K562 (cell line): Measurements from ENCODE around the gene WDR64. TPM values are rescaled to one million over a fixed set of nuclear protein-coding genes. Genes with fewer than 3 reads are reported as not detected.

ENCODE experiments used
- ATAC-seq: fragments of 200-7000 bp; cut with Tn5 transposase; 3 replicates; pipeline ENCODE4 v1.9.1; 2020; ENCODE audit warnings: moderate library complexity
- BruUV-seq: library from RNA; stranded (reverse); fragments of 400-500 nt; replicated peaks from 2 replicates; lab custom pipeline; 2021; lab: Mats Ljungman, UMichigan
- CTCF ChIA-PET: fragments of 300-600 bp; formaldehyde crosslinking; extraction: SDS; loops from one replicate; lab custom pipeline; 2021; ENCODE audit warnings: low intra/inter-chr PET ratio; lab: Yijun Ruan, JAX
- POLR2A ChIA-PET: fragments of 300-600, 350-650 bp; sonication (Branson Sonifier 250); formaldehyde crosslinking; extraction: SDS; loops from one replicate; lab custom pipeline; 2021; ENCODE audit warnings: antibody characterized with exemption, inconsistent platforms; lab: Yijun Ruan, JAX
- DNase-seq, 4 experiments: peaks; one replicate each; pipeline versions ENCODE4 v3.0.0 to v3.0.0-alpha.2; 2011 to 2018; ENCODE audit warnings: low spot score in 3 of 4, mixed read lengths in 3 of 4; ENCODE audit errors: extremely low read depth in 1 of 4
- FAIRE-seq: peaks from 2 replicates; lab custom pipeline; 2011; peaks lifted over from hg19 to GRCh38; lab: Jason Lieb, UNC
- H2AFZ ChIP-seq: 2 replicates; pipeline ENCODE4 v1.6.0; 2011; ENCODE audit warnings: low read depth, low read length, control low read depth, inconsistent platforms
- H3K27ac ChIP-seq: fragments of 200-600 bp; 3 replicates; pipeline ENCODE4 v1.8.0; 2011; ENCODE audit warnings: low read depth, mild to moderate bottlenecking, control low read depth, inconsistent platforms, low read length, moderate library complexity, mixed read lengths; ENCODE audit errors: extremely low read depth
- H3K27me3 ChIP-seq, 2 experiments: fragments of 300-600 bp in 1 of 2; 2 replicates in 1 of 2; 3 replicates in 1 of 2; pipeline versions ENCODE4 v1.6.0 to v1.8.0; 2011; ENCODE audit warnings: inconsistent platforms in 2 of 2, low read length in 2 of 2, mild to moderate bottlenecking in 1 of 2, mixed read lengths in 1 of 2, moderate library complexity in 1 of 2; ENCODE audit not compliant: control insufficient read depth in 2 of 2, insufficient read depth in 2 of 2
- H3K36me3 ChIP-seq: fragments of 300-600 bp; 3 replicates; pipeline ENCODE4 v1.8.0; 2011; ENCODE audit warnings: mild to moderate bottlenecking, low read length, inconsistent platforms; ENCODE audit not compliant: control insufficient read depth, insufficient read depth
- H3K4me1 ChIP-seq, 2 experiments: fragments of 200-600 bp in 1 of 2; replicated peaks in 1 of 2; 2 replicates in 1 of 2; 3 replicates in 1 of 2; pipeline versions ENCODE4 v1.5.1 to v1.8.0; 2011; ENCODE audit warnings: inconsistent platforms in 2 of 2, low read length in 2 of 2, mild to moderate bottlenecking in 1 of 2, mixed read lengths in 1 of 2, moderate library complexity in 1 of 2; ENCODE audit not compliant: control insufficient read depth in 2 of 2, insufficient read depth in 2 of 2
- H3K4me2 ChIP-seq: 2 replicates; pipeline ENCODE4 v1.6.1; 2011; ENCODE audit warnings: low read length, control low read depth, inconsistent platforms, mixed read lengths; ENCODE audit not compliant: insufficient read depth
- H3K4me3 ChIP-seq: fragments of 200-600 bp; sonication (generic), shearing (Covaris generic); 2 replicates; pipeline ENCODE4 v1.5.1; 2016; ENCODE audit warnings: control low read depth, inconsistent platforms
- H3K79me2 ChIP-seq: fragments of 200-600 bp; 3 replicates; pipeline ENCODE4 v1.8.0; 2011; ENCODE audit warnings: low read length, inconsistent platforms; ENCODE audit not compliant: control insufficient read depth, insufficient read depth
- H3K9ac ChIP-seq, 2 experiments: 2 replicates each; pipeline versions ENCODE4 v1.6.0 to v1.6.1; 2011; ENCODE audit warnings: low read depth in 2 of 2, low read length in 2 of 2, control low read depth in 1 of 2, inconsistent platforms in 1 of 2, mild to moderate bottlenecking in 1 of 2, mixed read lengths in 1 of 2; ENCODE audit not compliant: insufficient read depth in 1 of 2
- H3K9me1 ChIP-seq: one replicate; pipeline ENCODE4 v1.6.0; 2011; ENCODE audit warnings: inconsistent platforms, mild to moderate bottlenecking, low read length, moderate library complexity; ENCODE audit not compliant: control insufficient read depth, insufficient read depth
- H3K9me3 ChIP-seq: replicated peaks from 2 replicates; pipeline ENCODE4 v1.5.1; 2011; ENCODE audit warnings: low read depth, low read length, inconsistent platforms; ENCODE audit not compliant: control insufficient read depth, insufficient read depth
- H4K20me1 ChIP-seq: replicated peaks from 2 replicates; pipeline ENCODE4 v1.6.1; 2011; ENCODE audit warnings: low read length, inconsistent platforms, mixed read lengths; ENCODE audit not compliant: control insufficient read depth, insufficient read depth
- FOXK1 ChIP-seq: sonication (generic); formaldehyde crosslinking; IDR thresholded peaks from 2 replicates; pipeline ENCODE4 v1.8.0; 2022; ENCODE audit warnings: missing genetic modification reagents, mild to moderate bottlenecking, borderline replicate concordance
- ZBTB26 ChIP-seq: fragments of 450-650 bp; formaldehyde crosslinking; IDR thresholded peaks from 2 replicates; pipeline ENCODE4 v1.4.0; 2022; ENCODE audit warnings: missing genetic modification characterization
- WGBS: fragments of 100-300 bp; shearing (Covaris generic); methylation state at CpG from one replicate; pipeline ENCODE4 v1.1.6; 2016; ENCODE audit warnings: low coverage, mixed read lengths; ENCODE audit not compliant: insufficient coverage; ENCODE audit errors: missing lambda C conversion rate; 5-methylcytosine and 5-hydroxymethylcytosine counted together
- in situ Hi-C: fragments of 300-500 bp; cut with MboI; formaldehyde crosslinking; loops from 4 replicates; pipeline ENCODE4 v1.15.0; 2018; ENCODE audit warnings: inconsistent platforms, mixed read lengths
- intact Hi-C: fragments of 100-400 bp; cut with micrococcal nuclease; formaldehyde crosslinking; loops from 2 replicates; pipeline ENCODE4 v1.14.2; 2022
- polyA plus RNA-seq, 8 experiments: library from polyadenylated mRNA; depleted of rRNA in 4 of 8; stranded (reverse) in 5 of 8; unstranded in 3 of 8; fragments of >200 nt; fragmentation: Nextera tagmentation in 2 of 8; fragmentation: Illumina TruSeq in 1 of 8; extraction: Ambion mirVana in 2 of 8; extraction: Trizol in 1 of 8; gene quantifications; 2 replicates each; pipeline versions ENCODE4 v1.2.1 to v1.2.3, GENCODE V29; 2011 to 2014; ENCODE audit warnings: inconsistent platforms in 1 of 8, missing spikeins in 1 of 8
- total RNA-seq, 7 experiments: library from RNA; depleted of rRNA in 6 of 7; stranded (reverse); fragments of >200 nt in 6 of 7; fragmentation: Illumina TruSeq in 2 of 7; extraction: Trizol in 2 of 7; gene quantifications; 2 replicates each; pipeline versions ENCODE4 v1.2.1 to v1.2.3, GENCODE V29; 2011 to 2021; ENCODE audit warnings: low replicate concordance in 1 of 7

The WDR64 gene
- total and polyA plus RNA-seq, 9 of the 15 experiments (the other 6 are each of a cell fraction or from before 2014, with no cell fraction given): 0.06 to 0.29 (median 0.19) TPM; not detected in 5

- intact Hi-C loops (no loop called here), in situ Hi-C loops (loop anchor here (25.0 kb wide), 1 partner anchor 373 kb away; the partner anchor contains the start of gene MAP1LC3C)
- ChIA-PET CTCF (no interaction called here), POLR2A (interaction anchor here (0.7 to 0.8 kb wide), 2 partner anchors 11 to 13 kb away, joined by 3 to 4 read pairs; no protein-coding TSS in a partner anchor)
- no peaks in the 10 kb centered on the region for H3K9me1 ChIP-seq
- WGBS: 52% methylated on average over 4 of the region's 4 CpGs
- no peaks in the 10 kb centered on the region for H3K79me2 ChIP-seq
- H2AFZ ChIP-seq: no peak overlapping the region
- TF ChIP-seq FOXK1 (CRISPR knock-in tag): no peak
- no peak for TF ChIP-seq ZBTB26
- TF ChIP-seq, all 486 proteins: peak for 0
- Histone ChIP-seq H3K27me3 (no peaks in the 10 kb centered on the region), H3K27ac (no peak overlapping the region), H3K4me1 (peaks cover 7 to 19% of the 10 kb centered on the region in 2 experiments), H4K20me1 (no peaks in the 10 kb centered on the region), H3K4me3 (no peak overlapping the region), H3K4me2 (no peak overlapping the region), H3K36me3 (peaks cover 2% of the 10 kb centered on the region; the same call in 1 of the 3 replicates), H3K9ac (no peak overlapping the region), H3K9me3 (no peaks in the 10 kb centered on the region)
- no TSS peak for BruUV-seq
- FAIRE-seq: no peak
- no peak for ATAC-seq
- DNase-seq: no peak
Observed at GRCh38 chr1:241614572-241614971, 37.5 kb upstream of the WDR64 start.
